Mammary epithelial cell (primary cell): ENCODE results near the gene CPSF3.

Experiments used
- CTCF ChIP-seq, 2 donors: IDR thresholded peaks in 1 of 2; conservative IDR thresholded peaks in 1 of 2; 2 replicates each; pipeline ENCODE4 v1.5.1; 2011 to 2012; ENCODE audit warnings: inconsistent platforms in 2 of 2, low read length in 2 of 2, mild to moderate bottlenecking in 2 of 2, control low read depth in 1 of 2, low read depth in 1 of 2; ENCODE audit not compliant: insufficient read depth in 1 of 2; ENCODE audit errors: extremely low read depth in 1 of 2
- EZH2 ChIP-seq: IDR thresholded peaks from 2 replicates; pipeline ENCODE4 v1.6.1; 2012; ENCODE audit warnings: low read length, inconsistent platforms, borderline replicate concordance

- TF ChIP-seq CTCF (conservative IDR thresholded peaks at IDR 0.05 in 1 of 2, IDR thresholded peaks at IDR 0.05 in 1 of 2; ENCODE audit: extremely low read depth in 1 of 2, insufficient read depth in 1 of 2, low read depth in 1 of 2, low read length in 2 of 2) (no peak), EZH2 (no peak)
Observed at GRCh38 chr2:9400268-9401058, 23.0 kb upstream of the CPSF3 start.
